Activated naive CD8-positive, alpha-beta T cell treated with anti-CD3 and anti-CD28 coated beads, Interleukin-2, amount 50 U/mL, for 24 hours (primary cell): ENCODE data around the gene KCNIP3.
"Not testable (repeated sequence)": the region's sequence is repeated elsewhere in the genome, so short reads cannot be mapped to it uniquely, and the experiment has no call there.

ENCODE experiments used
- ATAC-seq: fragments of 150-1000 bp; cut with Tn5 transposase; one replicate; pipeline ENCODE4 v1.10.0; 2021
- DNase-seq: peaks from one replicate; pipeline ENCODE4 v3.0.0; 2021
- H3K27ac Mint-ChIP-seq: one replicate; pipeline ENCODE4 v1.8.0; 2021; ENCODE audit warnings: mild to moderate bottlenecking, mixed read lengths
- H3K27me3 Mint-ChIP-seq: one replicate; pipeline ENCODE4 v1.8.0; 2021; ENCODE audit warnings: mixed read lengths
- H3K36me3 Mint-ChIP-seq: one replicate; pipeline ENCODE4 v1.8.0; 2021; ENCODE audit warnings: low read depth, mixed read lengths
- H3K4me1 Mint-ChIP-seq: one replicate; pipeline ENCODE4 v1.8.0; 2021; ENCODE audit warnings: mixed read lengths
- H3K4me3 Mint-ChIP-seq: one replicate; pipeline ENCODE4 v1.8.0; 2021; ENCODE audit warnings: mild to moderate bottlenecking, moderate library complexity, mixed read lengths
- H3K9me3 Mint-ChIP-seq: one replicate; pipeline ENCODE4 v1.8.0; 2021; ENCODE audit warnings: mixed read lengths

Gene KCNIP3

GRCh38 chr2:95435162-95435871 is 138.2 kb downstream of the KCNIP3 start:
- H3K36me3 Mint-ChIP-seq, DNase-seq, H3K4me1 Mint-ChIP-seq, H3K9me3 Mint-ChIP-seq, H3K4me3 Mint-ChIP-seq, ATAC-seq, H3K27me3 Mint-ChIP-seq, H3K27ac Mint-ChIP-seq: not testable (repeated sequence)
